Hepatocyte (in vitro differentiated cells): ENCODE measurements around the gene CCNK. TPM values are rescaled to one million over a fixed set of nuclear protein-coding genes. Genes with fewer than 3 reads are reported as not detected.

Experiments used
- DNase-seq: peaks from one replicate; pipeline ENCODE4 v3.0.0-alpha.2; 2016; ENCODE audit warnings: low spot score
- H2AFZ ChIP-seq: fragments of 200-600 bp; sonication (generic); 2 replicates; pipeline ENCODE4 v1.6.0; 2016; ENCODE audit warnings: antibody characterized with exemption, mild to moderate bottlenecking
- H3K27ac ChIP-seq: fragments of 200-600 bp; sonication (generic); 2 replicates; pipeline ENCODE4 v1.5.1; 2016; ENCODE audit warnings: mild to moderate bottlenecking
- H3K27me3 ChIP-seq: fragments of 200-600 bp; sonication (generic); 2 replicates; pipeline ENCODE4 v1.6.1; 2016
- H3K36me3 ChIP-seq: fragments of 200-600 bp; sonication (generic); replicated peaks from 2 replicates; pipeline ENCODE4 v1.5.1; 2016; ENCODE audit warnings: low read depth; ENCODE audit not compliant: insufficient read depth
- H3K4me1 ChIP-seq: fragments of 200-600 bp; sonication (generic); 2 replicates; pipeline ENCODE4 v1.5.1; 2016; ENCODE audit warnings: mild to moderate bottlenecking, moderate library complexity; ENCODE audit not compliant: insufficient read depth
- H3K4me2 ChIP-seq: fragments of 200-600 bp; sonication (generic); 2 replicates; pipeline ENCODE4 v1.6.0; 2016
- H3K4me3 ChIP-seq: fragments of 200-600 bp; sonication (generic); 2 replicates; pipeline ENCODE4 v1.5.1; 2016; ENCODE audit warnings: mild to moderate bottlenecking
- H3K79me2 ChIP-seq: fragments of 200-600 bp; sonication (generic); 2 replicates; pipeline ENCODE4 v1.6.0; 2017; ENCODE audit warnings: mild to moderate bottlenecking
- H3K9me2 ChIP-seq: fragments of 200-600 bp; sonication (generic); replicated peaks from 2 replicates; pipeline ENCODE4 v1.6.0; 2017; ENCODE audit warnings: mild to moderate bottlenecking; ENCODE audit not compliant: insufficient read depth
- H3K9me3 ChIP-seq: fragments of 200-600 bp; sonication (generic); 2 replicates; pipeline ENCODE4 v1.5.1; 2016; ENCODE audit warnings: low read depth, mild to moderate bottlenecking
- H4K20me1 ChIP-seq: fragments of 200-600 bp; sonication (generic); 2 replicates; pipeline ENCODE4 v1.6.0; 2016; ENCODE audit warnings: mild to moderate bottlenecking; ENCODE audit not compliant: insufficient read depth, poor library complexity, severe bottlenecking
- CTCF ChIP-seq: fragments of 200-600 bp; sonication (generic); IDR thresholded peaks from 2 replicates; pipeline ENCODE4 v1.5.1; 2016; ENCODE audit warnings: antibody characterized with exemption, mild to moderate bottlenecking; ENCODE audit not compliant: poor library complexity
- EZH2 ChIP-seq: fragments of 200-600 bp; sonication (generic); IDR thresholded peaks from 2 replicates; pipeline ENCODE4 v1.6.1; 2016; ENCODE audit warnings: antibody characterized with exemption, mild to moderate bottlenecking, borderline replicate concordance
- EZH2phosphoT487 ChIP-seq: fragments of 200-600 bp; sonication (generic); IDR thresholded peaks from one replicate; pipeline ENCODE4 v1.6.1; 2018; ENCODE audit warnings: antibody characterized with exemption, mild to moderate bottlenecking, low read depth, moderate library complexity; ENCODE audit not compliant: unreplicated experiment, severe bottlenecking
- WGBS: methylation state at CpG from one replicate; pipeline ENCODE4 v1.1.6; 2016; ENCODE audit warnings: low lambda C conversion rate; ENCODE audit errors: missing lambda C conversion rate; 5-methylcytosine and 5-hydroxymethylcytosine counted together
- polyA plus RNA-seq: library from polyadenylated mRNA; unstranded; fragments of >200 nt; fragmentation: Nextera tagmentation; extraction: Ambion mirVana; gene quantifications from 2 replicates; pipeline ENCODE4 v1.2.1, GENCODE V29; 2016
- total RNA-seq: library from RNA; depleted of rRNA; stranded (reverse); fragments of >200 nt; gene quantifications from 2 replicates; pipeline ENCODE4 v1.2.3, GENCODE V29; 2014

The CCNK gene
- total and polyA plus RNA-seq, 2 experiments from 2014 or later = 11.1 to 15.6 TPM

GRCh38 chr14:99548255-99548654 is 67.0 kb downstream of the CCNK start:
- peaks cover 36% of the 10 kb centered on the region for H4K20me1 ChIP-seq
- H3K4me1 ChIP-seq = peaks cover 57% of the 10 kb centered on the region
- no peaks in the 10 kb centered on the region for H3K9me2 ChIP-seq
- no peak overlapping the region for H2AFZ ChIP-seq
- no peak overlapping the region for H3K4me2 ChIP-seq
- no peak for DNase-seq
- H3K27me3 ChIP-seq = no peaks in the 10 kb centered on the region
- no peak for TF ChIP-seq CTCF
- TF ChIP-seq EZH2phosphoT487 = no peak
- no peak for TF ChIP-seq EZH2
- H3K9me3 ChIP-seq = no peaks in the 10 kb centered on the region
- no peak overlapping the region for H3K27ac ChIP-seq
- 92% methylated on average over 18 of the region's 18 CpGs for WGBS
- H3K36me3 ChIP-seq = no peaks in the 10 kb centered on the region
- H3K4me3 ChIP-seq = no peak overlapping the region
- H3K79me2 ChIP-seq = peaks cover 97% of the 10 kb centered on the region

- 82% methylated on average over 10 of the region's 10 CpGs for WGBS
- Histone ChIP-seq H3K4me2 (peak overlapping the region; percentile 2), H3K79me2 (peaks cover 97% of the 10 kb centered on the region), H4K20me1 (peaks cover 30% of the 10 kb centered on the region), H3K9me3 (no peaks in the 10 kb centered on the region), H2AFZ (no peak overlapping the region), H3K4me1 (peaks cover 65% of the 10 kb centered on the region), H3K36me3 (no peaks in the 10 kb centered on the region), H3K27me3 (no peaks in the 10 kb centered on the region), H3K4me3 (no peak overlapping the region), H3K27ac (peak overlapping the region; percentile 37), H3K9me2 (no peaks in the 10 kb centered on the region)
- TF ChIP-seq CTCF (no peak), EZH2phosphoT487 (no peak), EZH2 (no peak)
- DNase-seq = no peak
Observed at GRCh38 chr14:99548871-99549515, 67.8 kb downstream of the CCNK start.

- Histone ChIP-seq H3K36me3 (no peaks in the 10 kb centered on the region), H4K20me1 (peaks cover 24% of the 10 kb centered on the region), H2AFZ (no peak overlapping the region), H3K4me2 (peak overlapping the region; percentile 2), H3K4me3 (no peak overlapping the region), H3K9me2 (no peaks in the 10 kb centered on the region), H3K79me2 (peaks cover 97% of the 10 kb centered on the region), H3K9me3 (no peaks in the 10 kb centered on the region), H3K27me3 (no peaks in the 10 kb centered on the region), H3K4me1 (peaks cover 72% of the 10 kb centered on the region), H3K27ac (peak overlapping the region; percentile 37)
- WGBS = 54% methylated on average over 10 of the region's 10 CpGs
- DNase-seq = no peak
- TF ChIP-seq EZH2phosphoT487 (no peak), CTCF (no peak), EZH2 (no peak)
Observed at GRCh38 chr14:99549684-99550083, 68.5 kb downstream of the CCNK start.
